Cortex of kidney (tissue), 1 donor: ENCODE results near the gene NFASC.

ENCODE experiments used
- DNase-seq: peaks from one replicate; lab custom pipeline; 2025; lab: John Stamatoyannopoulos, UW

The NFASC gene

DNA sequence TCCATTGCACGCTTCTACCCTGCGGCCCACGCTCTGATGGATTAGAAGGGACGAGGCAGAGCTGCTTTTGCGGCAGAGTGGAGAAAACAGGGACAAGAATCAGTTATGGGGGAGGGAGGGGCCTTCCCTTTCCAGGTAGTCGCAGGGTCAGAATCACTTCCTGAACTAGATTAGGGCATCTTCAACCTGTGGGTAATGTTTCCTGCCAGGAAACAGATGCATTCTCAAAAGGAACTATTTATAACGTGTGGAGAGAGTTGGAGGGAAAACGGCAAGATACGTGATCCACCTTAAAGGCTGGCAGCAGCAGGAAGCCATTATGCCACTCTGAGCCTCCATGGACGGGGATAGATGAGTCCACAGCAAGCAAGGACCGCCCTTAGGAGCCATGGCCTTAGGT, 112.5 kb downstream of the NFASC start:
- no peak for DNase-seq

DNA sequence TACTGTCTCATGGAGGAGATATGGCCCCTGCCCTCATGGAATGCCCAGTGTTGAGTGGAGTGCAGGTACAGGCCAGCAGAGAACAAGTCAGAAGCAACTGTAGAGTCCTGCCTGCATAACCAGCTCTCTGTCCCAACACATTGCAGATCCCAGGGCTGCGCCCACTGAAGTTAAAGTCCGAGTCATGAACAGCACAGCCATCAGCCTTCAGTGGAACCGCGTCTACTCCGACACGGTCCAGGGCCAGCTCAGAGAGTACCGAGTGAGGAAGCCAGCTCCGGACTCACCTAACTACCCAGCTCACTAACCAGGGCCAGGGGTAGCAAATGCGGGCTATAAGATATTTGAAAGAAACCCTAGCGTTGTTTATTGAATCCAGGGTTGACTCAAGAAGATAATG, 113.2 kb downstream of the NFASC start:
- DNase-seq, result no peak

DNA sequence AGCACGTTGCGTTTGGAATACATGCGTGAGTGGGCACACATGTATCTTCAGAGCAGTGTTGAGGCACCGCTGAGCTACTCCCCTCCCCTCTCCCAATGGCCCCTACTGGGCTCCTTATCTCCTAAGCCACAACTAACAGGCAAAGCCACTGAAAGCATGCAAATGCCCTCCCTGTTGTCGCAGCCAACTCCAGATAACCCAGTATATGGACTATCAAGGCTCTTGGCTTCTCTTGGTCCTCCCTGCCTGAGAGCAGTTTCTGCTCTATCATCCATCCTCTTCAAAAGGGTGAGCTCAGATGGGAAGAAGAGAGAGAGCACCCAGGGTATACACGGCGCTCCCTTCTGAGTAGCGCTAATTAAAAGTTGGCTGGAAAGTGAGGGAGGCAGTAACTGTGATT, 113.8 kb downstream of the NFASC start:
- no peak for DNase-seq

DNA sequence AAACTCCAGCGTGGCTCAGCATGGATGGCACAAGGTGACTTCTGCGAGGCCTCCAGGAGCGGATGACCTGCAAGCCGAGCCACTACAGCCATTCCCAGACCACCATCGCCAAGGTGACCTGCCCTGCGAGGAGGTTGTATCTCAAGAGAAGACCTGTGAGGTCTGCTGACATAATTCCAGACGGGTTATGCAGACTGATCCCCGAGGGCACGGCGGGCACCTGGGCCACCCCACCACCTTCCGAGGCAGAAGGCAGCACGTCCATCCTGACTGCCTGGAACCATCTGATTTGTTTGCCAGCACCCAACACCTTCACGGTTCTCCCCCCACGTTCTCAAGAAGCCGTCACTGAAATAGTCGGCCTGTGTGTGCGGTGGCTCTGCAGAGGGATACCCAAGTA, 115.5 kb downstream of the NFASC start:
- DNase-seq, result no peak

DNA sequence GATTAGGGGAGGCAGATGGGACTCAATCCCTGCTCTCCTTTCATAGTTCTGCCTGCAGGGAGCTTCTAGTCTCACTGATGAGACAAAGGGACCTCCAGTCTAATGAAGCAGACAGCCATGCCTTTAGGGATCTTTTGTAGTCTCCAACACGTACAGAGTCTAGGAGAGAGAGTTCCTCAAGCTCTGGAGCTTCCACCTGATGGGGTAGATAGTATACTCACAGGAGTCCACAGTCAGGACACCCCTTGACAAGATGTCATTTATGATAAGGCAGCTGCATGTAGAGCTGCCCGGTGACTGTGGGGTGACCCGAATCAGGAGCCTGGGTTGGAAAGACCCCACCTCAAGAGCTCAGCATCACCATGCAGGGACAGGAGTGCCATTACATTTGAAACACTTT, 117.0 kb downstream of the NFASC start:
- DNase-seq, result no peak

DNA sequence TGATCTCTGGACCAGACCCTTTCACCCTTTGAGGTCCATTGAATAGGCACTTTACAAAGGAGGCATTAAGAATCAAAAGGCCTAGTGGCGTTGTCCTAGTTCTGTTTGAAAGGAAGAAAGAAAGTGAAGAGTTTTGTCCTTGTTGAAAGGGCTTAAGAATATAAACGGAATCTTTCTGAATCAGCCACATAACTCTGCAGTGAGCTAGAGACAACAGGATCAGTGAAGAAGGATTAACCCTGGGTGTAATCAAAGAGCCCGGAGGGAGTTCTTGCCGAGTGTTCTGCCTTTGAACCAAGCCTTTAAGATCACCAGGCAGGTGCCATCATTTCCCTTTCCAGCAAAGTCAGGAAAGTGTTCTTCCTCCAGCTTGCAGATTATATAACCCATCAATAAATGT, 117.5 kb downstream of the NFASC start:
- no peak for DNase-seq

DNA sequence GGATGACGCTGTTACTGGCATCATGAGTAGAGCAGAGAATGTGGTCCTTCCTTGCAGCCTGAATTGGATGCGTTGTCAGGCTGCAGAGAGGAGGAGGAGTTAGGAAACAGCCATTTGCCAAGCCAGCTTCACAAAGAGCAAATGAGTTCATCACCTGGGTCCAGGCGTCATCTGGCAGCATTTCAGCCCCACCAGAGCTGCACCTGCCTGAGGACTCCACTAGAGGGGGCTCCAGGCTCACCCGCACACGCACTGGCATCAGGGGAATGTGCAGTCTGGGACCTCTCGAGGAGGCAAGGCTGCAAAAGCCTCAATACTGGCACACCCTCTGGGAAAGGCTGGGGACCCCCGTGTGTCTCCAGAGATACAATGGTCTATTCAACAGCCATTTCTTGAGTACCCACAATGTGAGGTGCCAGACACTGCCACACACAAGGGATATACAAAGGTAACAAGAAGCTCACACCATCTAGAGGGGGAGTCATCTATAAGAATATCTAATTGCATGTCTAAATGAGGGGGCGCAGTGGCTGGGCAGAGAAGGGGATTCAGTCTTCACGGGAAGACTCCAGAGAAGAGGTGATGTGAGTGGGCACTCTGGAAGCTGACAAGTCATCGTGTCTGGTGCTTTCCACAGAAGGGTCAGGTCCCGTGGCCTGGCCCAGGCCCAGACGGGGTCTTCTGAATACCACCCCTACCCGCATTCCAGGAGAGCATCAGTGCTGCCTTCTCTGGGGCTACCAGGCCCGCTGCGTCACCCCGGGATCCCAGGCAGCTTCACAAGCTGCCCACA, 118.8 kb downstream of the NFASC start:
- no peak for DNase-seq

DNA sequence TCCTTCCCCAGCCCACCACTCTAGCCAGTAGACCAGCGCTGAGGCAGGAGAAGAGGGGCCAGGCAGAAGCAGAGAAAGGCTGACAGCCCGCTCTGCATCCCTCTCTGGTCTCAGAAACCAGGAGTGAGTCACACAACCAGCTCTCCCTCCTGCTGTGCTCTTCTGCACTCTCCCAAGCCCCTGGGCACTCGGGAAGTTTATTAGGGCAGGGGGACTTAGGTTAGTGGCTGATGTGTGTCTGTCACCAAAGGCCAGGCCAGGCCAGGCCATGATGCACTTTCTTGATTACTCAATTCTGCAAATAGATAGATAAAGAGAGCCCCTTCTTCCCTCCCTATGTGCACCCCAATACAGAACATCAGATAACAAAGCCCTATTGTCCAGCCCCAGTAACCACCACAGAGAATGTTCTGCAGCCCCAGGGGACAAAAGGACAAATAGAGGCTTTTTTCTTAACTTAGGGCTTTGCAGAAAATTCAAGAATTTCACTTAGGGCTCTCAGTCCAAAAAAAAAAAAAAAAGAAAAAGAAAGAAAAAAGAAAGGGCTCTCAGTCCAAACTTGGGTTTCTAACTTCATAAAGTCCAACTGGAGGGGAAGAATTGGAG, 119.5 kb downstream of the NFASC start:
- no peak for DNase-seq

DNA sequence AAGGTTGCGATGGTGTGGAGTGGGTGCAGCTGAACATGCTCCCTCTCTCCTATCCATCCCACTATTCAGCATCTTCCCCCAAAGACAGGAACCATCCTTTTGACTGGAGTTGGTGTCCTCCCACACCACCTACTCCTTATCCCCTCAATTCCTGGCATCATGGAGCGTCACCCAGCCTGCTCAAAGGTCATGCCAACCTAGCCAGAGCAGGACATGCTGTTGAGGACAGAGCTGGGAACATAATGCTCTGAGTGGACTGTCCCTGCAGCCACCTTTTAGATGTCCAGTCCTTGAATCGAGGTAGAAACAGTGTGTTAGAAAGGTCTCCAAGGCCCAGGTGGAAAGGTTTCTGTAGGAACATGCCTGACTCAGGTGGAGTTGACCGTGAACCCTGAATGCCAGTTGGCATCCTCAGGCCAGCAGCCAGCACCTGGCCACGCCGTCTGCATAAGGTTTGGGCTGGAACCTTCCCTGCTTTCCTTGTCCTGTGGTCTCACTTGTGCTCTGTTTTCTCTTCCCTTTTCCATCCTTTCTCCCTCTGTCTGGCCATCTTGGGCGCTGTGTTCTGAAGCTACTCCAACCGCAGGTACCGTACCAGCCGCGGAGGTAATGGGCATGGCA, 120.2 kb downstream of the NFASC start:
- no peak for DNase-seq

DNA sequence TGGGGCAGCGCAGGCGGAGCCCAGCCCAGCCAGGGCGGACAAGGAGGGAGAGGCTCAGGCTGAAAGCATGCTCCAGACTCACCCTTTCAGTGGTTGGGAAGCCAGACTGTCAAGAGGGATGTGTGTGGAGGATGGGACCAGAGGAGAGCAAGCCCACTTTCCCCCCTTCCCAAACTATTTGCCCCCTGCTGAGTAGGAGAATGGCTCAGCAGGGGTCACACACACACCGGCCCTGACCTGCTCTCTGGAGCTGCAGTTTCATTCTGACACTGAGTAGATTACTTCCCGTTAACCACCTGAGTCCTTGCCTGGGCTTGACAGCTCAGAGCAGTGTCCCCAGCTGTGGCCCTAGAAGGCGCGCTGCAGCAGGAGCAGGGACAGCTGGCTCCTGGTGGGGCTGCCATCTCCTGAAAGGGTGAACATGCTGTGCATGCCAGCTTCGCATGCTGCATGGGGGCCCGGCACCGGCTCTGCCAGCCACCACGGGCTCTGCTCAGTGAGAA, 120.7 kb downstream of the NFASC start:
- DNase-seq, result no peak

DNA sequence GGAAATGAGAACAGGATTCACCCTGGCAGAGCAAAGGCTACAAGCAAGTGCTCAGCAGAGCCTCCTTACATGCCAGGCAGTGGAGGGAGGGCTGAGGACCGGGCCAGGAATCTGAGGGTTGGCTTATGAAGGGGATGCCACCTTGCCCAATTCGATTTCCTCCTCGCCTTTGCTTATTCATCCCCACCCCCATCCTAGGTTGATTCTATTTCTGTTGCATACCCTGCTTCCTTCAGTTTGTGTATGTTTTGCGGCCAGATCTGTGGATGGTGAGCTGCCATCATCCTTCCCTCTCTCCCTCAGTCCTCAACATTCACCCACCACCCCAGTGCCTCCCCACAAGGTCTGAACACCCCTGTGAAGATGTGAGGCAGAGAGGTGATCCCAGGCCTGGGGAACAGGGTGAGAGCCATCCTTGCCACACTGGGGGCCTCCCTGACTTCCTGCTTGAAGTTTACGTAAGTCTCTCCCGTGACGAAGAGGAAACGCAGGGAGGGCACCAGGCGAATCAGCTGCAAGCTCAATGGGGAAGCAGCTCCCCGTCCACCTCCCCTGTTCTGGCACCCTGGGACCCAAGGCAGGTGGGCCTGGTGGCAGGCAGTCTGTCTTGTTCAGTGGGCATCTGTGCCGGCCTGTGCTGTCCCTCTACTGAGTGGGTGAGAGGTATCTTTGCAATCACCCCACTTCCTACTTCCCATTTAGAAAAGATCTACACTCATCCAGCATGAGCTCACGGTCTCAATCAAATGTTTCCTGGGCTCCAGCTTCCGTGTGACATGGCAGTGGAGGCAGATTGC, 121.7 kb downstream of the NFASC start:
- no peak for DNase-seq

DNA sequence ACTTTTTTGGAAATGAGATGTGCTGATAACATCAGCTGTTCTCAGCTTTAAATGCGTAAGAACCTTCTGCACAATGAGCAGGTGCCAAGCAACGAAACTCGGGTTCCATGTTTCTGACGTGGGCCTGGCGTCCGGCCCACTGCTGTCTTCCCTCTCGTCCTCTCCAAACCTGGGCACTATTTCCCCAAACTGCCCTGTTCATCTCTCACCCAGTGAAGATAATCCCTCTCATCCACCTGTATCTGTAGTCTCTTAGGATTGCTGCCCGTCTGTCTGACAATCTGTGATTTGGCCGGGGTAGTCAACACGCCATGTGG, 122.3 kb downstream of the NFASC start:
- DNase-seq, result no peak

DNA sequence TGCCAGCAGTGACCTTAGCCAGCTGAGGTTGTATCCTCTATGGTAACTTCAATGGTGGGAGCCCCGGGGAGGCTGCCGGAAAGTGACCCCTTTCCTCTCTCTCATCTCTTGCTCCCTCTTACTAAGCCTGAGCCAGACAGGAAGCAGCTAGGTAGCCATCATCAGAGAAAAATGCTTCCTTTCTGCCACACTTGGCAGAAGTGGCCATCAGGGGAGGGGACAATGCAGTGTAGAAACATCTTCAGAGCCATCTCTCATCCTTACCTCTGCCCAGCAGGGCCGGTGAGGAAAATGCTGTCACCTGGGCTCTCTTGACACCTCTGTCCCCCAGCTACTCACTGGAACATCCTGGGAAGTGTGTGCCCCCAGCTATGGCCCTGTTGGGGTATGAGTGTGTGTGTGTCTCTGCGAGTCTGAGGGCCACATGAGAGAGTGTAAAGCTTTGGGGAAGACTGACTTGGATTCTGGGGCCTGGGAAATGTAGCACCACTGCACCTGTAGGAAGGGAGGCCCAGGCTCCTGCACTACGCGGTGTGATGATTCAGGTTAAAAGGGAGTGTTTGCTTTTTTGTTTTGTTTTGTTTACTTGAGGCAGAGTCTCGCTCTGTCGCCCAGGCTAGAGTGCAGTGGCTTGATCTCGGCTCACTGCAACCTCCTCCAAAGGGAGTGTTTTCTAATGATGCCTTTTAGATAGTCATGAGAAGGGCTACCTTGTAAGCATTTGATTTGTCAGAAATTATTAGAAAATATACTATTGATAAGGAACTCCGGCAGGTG, 123.6 kb downstream of the NFASC start:
- DNase-seq, result no peak

DNA sequence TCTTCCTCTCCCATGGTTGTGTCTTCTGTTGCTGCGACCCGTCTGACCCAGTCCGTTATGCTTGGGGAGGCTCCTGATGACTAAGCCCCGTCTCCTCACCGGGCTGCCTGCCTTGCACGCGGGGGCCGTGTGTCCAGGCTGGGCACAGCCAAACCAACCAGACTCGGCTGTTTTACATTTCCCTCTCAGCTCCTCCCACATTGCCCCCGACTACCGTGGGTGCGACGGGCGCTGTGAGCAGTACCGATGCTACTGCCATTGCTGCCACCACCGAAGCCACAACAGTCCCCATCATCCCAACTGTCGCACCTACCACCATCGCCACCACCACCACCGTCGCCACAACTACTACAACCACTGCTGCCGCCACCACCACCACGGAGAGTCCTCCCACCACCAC, 126.3 kb downstream of the NFASC start:
- no peak for DNase-seq

DNA sequence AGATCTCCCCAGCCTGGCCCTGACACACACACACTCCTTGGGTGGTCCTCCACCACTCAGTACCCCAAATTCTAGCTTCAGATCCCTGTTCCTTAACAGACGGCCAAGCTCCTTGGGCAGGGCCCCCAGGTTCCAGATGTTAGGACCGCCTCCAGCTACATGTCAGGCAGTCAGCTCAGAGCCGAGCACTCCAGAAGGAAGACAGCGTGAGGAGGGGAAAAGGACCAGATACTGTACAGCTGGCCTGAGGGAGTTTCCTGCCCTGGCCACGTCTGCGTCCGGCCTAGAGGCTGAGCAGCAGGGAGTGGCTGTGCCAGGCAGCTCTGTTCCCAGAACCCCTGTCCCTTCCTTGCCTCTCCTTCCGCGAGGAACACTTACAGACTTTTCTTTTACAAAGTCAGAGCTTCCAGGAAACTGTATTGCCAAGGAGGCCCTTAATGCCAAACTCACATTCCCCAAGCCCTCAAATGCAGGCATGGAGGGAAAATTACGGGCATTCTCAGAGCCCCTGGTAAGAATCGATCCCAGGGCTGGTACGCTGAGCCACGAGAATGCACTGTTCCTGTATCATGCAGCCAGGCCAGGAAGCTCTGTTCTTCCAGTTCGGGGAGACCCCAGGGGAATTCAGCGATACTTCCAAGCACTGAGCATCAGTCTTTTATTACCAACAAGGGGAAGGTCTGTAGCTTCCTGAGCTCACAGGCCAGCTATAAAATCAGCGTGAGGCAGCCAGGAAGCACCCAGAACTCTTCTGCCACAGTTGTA, 127.1 kb downstream of the NFASC start:
- no peak for DNase-seq

DNA sequence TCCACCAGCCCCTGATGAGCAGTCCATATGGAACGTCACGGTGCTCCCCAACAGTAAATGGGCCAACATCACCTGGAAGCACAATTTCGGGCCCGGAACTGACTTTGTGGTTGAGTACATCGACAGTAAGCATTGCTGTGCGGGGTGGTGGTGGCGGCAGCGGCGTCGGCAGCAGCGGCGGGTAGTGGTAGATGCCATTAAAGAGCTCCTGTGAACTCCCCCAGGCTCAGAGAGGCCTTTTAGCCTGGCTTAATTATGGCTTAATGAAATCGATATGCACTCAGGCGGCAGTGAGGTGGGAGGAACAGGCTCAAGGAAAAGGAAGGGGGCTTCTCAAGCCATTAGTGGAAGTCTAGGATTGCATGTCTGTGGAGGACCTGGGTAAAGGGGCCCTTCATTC, 130.5 kb downstream of the NFASC start:
- no peak for DNase-seq

DNA sequence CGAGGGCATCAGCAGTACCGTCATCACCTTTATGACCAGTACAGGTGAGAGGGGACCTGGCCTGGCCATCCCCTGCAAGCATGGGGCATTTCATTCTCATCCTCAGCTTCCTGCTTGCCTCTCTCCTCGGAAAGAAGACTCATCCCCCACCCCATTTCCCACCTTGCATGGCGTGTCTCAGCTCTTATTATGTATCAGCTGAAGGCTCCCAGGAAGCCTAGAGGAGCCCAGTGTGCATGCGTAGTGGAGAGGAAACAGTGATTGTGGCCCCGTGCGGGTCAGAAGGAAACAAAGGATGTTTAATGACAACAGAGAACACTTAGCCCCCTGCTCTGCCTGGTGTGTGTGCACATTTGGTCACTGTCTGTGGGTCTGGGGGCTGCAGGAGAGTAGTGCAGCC, 132.0 kb downstream of the NFASC start:
- no peak for DNase-seq

DNA sequence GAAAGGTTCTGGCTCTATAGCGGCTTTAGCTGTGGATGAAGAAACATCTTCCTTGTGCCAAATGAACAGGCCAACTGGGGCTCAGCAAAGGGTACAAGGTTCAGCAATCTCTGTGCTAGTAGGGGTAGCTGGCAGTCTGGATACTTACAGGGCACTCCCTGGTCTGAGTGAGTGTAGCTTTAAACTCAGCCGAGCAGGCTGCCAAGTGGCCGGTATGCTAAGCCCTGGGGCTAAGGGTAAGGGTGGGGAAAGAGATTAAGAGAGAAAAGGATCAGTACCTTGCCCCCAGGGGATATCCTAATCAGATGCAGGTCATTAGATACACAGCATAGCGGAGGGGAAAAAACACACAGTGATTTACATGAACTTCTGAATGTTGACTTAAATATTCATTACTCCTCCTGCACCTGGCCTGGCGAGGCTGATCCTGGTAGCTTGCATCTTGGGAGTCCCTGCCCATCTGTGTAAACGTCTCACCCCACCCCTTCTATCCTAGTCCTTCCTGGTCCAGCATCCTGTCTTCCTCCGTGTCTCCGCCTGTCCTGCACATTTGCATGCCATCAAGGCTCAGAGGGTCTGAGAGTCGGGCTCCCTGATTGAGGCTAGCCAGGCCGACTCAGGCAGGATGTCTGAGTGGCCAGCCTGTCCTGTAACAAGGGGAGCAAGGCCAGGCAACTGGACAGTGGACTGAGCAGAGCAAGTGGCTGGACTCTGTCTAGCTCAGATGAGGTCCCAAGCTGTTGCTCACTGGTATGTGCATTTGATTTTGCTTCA, 132.9 kb downstream of the NFASC start:
- DNase-seq, result no peak

DNA sequence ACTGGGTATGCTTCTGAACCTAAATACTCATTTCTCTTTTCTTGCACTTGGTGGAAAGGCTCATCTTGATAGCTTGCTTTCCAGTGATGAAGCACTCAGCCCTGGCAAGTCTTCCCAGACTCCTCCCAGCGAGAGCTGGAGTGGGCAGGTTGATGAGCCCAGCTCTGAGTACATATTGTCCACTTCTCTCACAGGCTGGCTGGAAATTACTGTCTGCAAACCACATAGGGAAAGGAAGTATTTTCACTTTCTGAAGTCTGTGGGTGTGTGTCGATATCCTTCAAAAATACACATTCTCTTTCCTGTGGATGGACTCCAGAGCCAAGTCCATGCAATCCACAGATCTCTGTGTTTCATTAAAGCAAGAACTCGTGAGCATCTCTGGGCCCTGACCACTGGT, 133.7 kb downstream of the NFASC start:
- DNase-seq, result no peak

DNA sequence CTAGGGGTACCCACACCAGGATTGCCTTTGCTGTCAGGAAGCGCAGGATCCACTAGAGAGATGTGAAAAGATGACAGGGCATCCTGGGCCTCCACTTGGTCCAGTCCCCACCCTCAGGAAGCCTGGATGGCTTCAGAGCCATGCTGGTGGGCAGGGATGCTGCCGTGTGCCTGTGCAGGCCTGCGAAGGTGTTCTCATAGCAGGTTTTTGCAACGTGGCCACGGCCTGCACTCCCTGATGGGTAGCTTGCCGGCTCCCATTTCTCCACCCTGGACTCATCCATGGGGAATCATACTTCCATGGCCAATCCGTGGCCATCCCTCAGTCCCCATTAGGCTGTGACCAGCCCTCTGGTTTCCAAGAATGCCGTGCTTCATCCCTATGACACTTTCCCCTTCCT, 138.2 kb downstream of the NFASC start:
- no peak for DNase-seq
